HEK293 (cell line): ENCODE data around the gene SORCS3.

Experiments used
- IKZF3 ChIP-seq: fragments of 450-650 bp; IDR thresholded peaks from 2 replicates; pipeline ENCODE4 v1.5.0; 2018; ENCODE audit warnings: missing biosample characterization, mild to moderate bottlenecking, missing genetic modification characterization, moderate library complexity
- TCF7L2 ChIP-seq: IDR thresholded peaks from 2 replicates; pipeline ENCODE4 v1.6.1; 2011; ENCODE audit warnings: low read depth, mild to moderate bottlenecking, inconsistent platforms, low read length, moderate library complexity, borderline replicate concordance
- ZFP41 ChIP-seq: fragments of 450-650 bp; formaldehyde crosslinking; IDR thresholded peaks from 2 replicates; pipeline ENCODE4 v1.5.1; 2016; ENCODE audit warnings: missing biosample characterization, missing genetic modification characterization, borderline replicate concordance
- ZNF548 ChIP-seq: fragments of 450-650 bp; formaldehyde crosslinking; IDR thresholded peaks from 2 replicates; pipeline ENCODE4 v1.5.1; 2016; ENCODE audit warnings: missing biosample characterization, missing genetic modification characterization
- ZNF561 ChIP-seq: fragments of 450-650 bp; IDR thresholded peaks from 2 replicates; pipeline ENCODE4 v1.5.1; 2018; ENCODE audit warnings: missing biosample characterization, missing genetic modification characterization, borderline replicate concordance
- ZNF768 ChIP-seq: fragments of 450-650 bp; formaldehyde crosslinking; IDR thresholded peaks from 2 replicates; pipeline ENCODE4 v1.5.1; 2018; ENCODE audit warnings: missing biosample characterization, mild to moderate bottlenecking, missing genetic modification characterization
- ZNF830 ChIP-seq: fragments of 450-650 bp; IDR thresholded peaks from 2 replicates; pipeline ENCODE4 v1.5.0; 2018; ENCODE audit warnings: missing biosample characterization, missing genetic modification characterization, low read depth, mild to moderate bottlenecking, moderate library complexity
- TF ChIP-seq, protein P1 (sequence below): fragments of 450-650 bp; formaldehyde crosslinking; IDR thresholded peaks from 2 replicates; pipeline ENCODE4 v1.5.1; 2016; ENCODE audit warnings: missing biosample characterization, missing genetic modification characterization
- TF ChIP-seq, protein P2 (sequence below): fragments of 450-650 bp; formaldehyde crosslinking; IDR thresholded peaks from 2 replicates; pipeline ENCODE4 v1.5.1; 2016; ENCODE audit warnings: missing biosample characterization, missing genetic modification characterization

DNA sequence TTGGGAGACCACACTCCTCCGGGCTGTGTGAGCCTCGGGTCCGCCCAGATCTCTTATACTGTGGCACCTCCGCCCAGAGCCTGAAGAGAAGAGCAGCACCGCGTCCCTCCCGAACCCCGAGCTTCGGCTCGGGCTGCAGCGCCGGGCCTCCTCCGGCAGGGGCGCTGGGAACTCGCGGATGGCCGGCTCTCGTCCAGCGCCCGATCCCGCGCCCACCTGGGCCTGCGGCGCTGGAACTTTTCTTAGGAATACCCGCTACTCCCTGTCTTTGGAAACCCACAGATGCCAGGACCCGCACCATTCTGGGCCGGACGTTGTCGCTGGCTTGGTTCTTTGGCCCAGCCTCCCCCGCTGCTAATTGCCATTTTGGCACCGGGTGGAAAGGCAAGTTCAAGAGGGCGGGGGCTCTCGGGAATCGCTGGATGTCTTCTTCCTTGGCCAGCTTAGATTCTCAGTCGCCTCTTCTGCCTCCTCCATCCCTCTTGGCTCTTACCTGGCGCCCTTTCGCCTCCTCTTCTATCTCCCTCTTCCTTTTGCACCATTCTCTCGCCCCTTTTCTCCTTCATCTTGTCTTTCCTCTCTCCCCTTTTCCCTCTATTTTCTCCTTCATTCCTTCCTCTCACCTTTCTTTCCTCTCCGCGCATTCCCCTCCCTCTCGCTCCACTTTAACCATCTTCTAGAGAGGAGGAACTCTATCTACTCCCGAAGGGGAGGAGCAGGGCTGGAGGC lies 2.1 kb upstream of the SORCS3 start:
- TF ChIP-seq, protein P1, sequence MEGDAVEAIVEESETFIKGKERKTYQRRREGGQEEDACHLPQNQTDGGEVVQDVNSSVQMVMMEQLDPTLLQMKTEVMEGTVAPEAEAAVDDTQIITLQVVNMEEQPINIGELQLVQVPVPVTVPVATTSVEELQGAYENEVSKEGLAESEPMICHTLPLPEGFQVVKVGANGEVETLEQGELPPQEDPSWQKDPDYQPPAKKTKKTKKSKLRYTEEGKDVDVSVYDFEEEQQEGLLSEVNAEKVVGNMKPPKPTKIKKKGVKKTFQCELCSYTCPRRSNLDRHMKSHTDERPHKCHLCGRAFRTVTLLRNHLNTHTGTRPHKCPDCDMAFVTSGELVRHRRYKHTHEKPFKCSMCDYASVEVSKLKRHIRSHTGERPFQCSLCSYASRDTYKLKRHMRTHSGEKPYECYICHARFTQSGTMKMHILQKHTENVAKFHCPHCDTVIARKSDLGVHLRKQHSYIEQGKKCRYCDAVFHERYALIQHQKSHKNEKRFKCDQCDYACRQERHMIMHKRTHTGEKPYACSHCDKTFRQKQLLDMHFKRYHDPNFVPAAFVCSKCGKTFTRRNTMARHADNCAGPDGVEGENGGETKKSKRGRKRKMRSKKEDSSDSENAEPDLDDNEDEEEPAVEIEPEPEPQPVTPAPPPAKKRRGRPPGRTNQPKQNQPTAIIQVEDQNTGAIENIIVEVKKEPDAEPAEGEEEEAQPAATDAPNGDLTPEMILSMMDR (tag by site-specific recombination), result peak; percentile 37; the same call in 1 of the 2 replicates
- TF ChIP-seq ZNF768 (no peak), ZNF561 (tag by site-specific recombination) (no peak), ZNF548 (tag by site-specific recombination) (no peak), ZNF830 (tag by site-specific recombination) (no peak), IKZF3 (no peak), TCF7L2 (no peak), ZFP41 (tag by site-specific recombination) (no peak)
- TF ChIP-seq, protein P2, sequence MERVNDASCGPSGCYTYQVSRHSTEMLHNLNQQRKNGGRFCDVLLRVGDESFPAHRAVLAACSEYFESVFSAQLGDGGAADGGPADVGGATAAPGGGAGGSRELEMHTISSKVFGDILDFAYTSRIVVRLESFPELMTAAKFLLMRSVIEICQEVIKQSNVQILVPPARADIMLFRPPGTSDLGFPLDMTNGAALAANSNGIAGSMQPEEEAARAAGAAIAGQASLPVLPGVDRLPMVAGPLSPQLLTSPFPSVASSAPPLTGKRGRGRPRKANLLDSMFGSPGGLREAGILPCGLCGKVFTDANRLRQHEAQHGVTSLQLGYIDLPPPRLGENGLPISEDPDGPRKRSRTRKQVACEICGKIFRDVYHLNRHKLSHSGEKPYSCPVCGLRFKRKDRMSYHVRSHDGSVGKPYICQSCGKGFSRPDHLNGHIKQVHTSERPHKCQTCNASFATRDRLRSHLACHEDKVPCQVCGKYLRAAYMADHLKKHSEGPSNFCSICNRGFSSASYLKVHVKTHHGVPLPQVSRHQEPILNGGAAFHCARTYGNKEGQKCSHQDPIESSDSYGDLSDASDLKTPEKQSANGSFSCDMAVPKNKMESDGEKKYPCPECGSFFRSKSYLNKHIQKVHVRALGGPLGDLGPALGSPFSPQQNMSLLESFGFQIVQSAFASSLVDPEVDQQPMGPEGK, result no peak
